Neural cell (in vitro differentiated cells): ENCODE data around the gene RBM34. TPM values are rescaled to one million over a fixed set of nuclear protein-coding genes. Genes with fewer than 3 reads are reported as not detected.

ENCODE experiments used
- H2AFZ ChIP-seq: fragments of 200-600, 300-800 bp; sonication (generic), shearing (Covaris generic); 2 replicates; pipeline ENCODE4 v1.6.0; 2014; ENCODE audit warnings: low read depth, mild to moderate bottlenecking, antibody characterized with exemption, low read length, moderate library complexity
- H3F3A ChIP-seq: fragments of 200-600 bp; shearing (Covaris generic); 2 replicates; pipeline ENCODE4 v1.6.1; 2016; ENCODE audit warnings: mild to moderate bottlenecking, moderate library complexity, mixed read lengths, antibody characterized with exemption, low read length; ENCODE audit not compliant: insufficient read depth, poor library complexity, severe bottlenecking
- H3K27ac ChIP-seq: fragments of 200-600, 300-800 bp; sonication (generic), shearing (Covaris generic); 2 replicates; pipeline ENCODE4 v1.5.1; 2014; ENCODE audit warnings: mild to moderate bottlenecking, low read length, moderate library complexity
- H3K27me3 ChIP-seq: fragments of 300-800, 200-600 bp; sonication (generic), shearing (Covaris generic); 2 replicates; pipeline ENCODE4 v1.6.0; 2014; ENCODE audit warnings: mild to moderate bottlenecking, low read depth, low read length, moderate library complexity; ENCODE audit not compliant: insufficient read depth
- H3K36me3 ChIP-seq: fragments of 300-800, 200-600 bp; sonication (generic), shearing (Covaris generic); 2 replicates; pipeline ENCODE4 v1.5.1; 2014; ENCODE audit warnings: mild to moderate bottlenecking, antibody characterized with exemption, low read length, moderate library complexity; ENCODE audit not compliant: insufficient read depth
- H3K4me2 ChIP-seq: fragments of 300-800, 200-600 bp; sonication (generic), shearing (Covaris generic); 2 replicates; pipeline ENCODE4 v1.6.0; 2014; ENCODE audit warnings: mild to moderate bottlenecking, low read length
- H3K4me3 ChIP-seq: fragments of 300-800, 200-600 bp; sonication (generic), shearing (Covaris generic); 2 replicates; pipeline ENCODE4 v1.5.1; 2014; ENCODE audit warnings: mild to moderate bottlenecking, low read length, moderate library complexity
- H3K79me2 ChIP-seq: fragments of 200-600 bp; shearing (Covaris generic); replicated peaks from 2 replicates; pipeline ENCODE4 v1.6.0; 2014; ENCODE audit warnings: mild to moderate bottlenecking, low read length, moderate library complexity; ENCODE audit not compliant: insufficient read depth
- H3K9ac ChIP-seq: fragments of 300-800, 200-600 bp; sonication (generic), shearing (Covaris generic); 2 replicates; pipeline ENCODE4 v1.6.1; 2016; ENCODE audit warnings: mild to moderate bottlenecking, low read length, mixed read lengths
- H3K9me2 ChIP-seq: fragments of 200-600 bp; shearing (Covaris generic); 2 replicates; pipeline ENCODE4 v1.6.1; 2016; ENCODE audit warnings: mild to moderate bottlenecking, low read length, mixed read lengths; ENCODE audit not compliant: insufficient read depth
- H3K9me3 ChIP-seq: fragments of 200-600, 300-800 bp; sonication (generic), shearing (Covaris generic); 2 replicates; pipeline ENCODE4 v1.6.1; 2016; ENCODE audit warnings: mild to moderate bottlenecking, mixed run types, low read length, moderate library complexity, mixed read lengths
- H4K20me1 ChIP-seq: fragments of 200-600 bp; shearing (Covaris generic); 2 replicates; pipeline ENCODE4 v1.6.1; 2016; ENCODE audit warnings: mild to moderate bottlenecking, mixed run types; ENCODE audit not compliant: insufficient read depth
- CTCF ChIP-seq: fragments of 450-650 bp; IDR thresholded peaks from 2 replicates; pipeline ENCODE4 v1.5.1; 2014; ENCODE audit warnings: antibody characterized with exemption, mild to moderate bottlenecking, moderate library complexity; ENCODE audit not compliant: poor library complexity, severe bottlenecking
- EP300 ChIP-seq: fragments of 450-650 bp; conservative IDR thresholded peaks from 2 replicates; pipeline ENCODE4 v1.6.1; 2014; ENCODE audit warnings: antibody characterized with exemption, mild to moderate bottlenecking, moderate library complexity; ENCODE audit not compliant: poor library complexity, severe bottlenecking
- EZH2 ChIP-seq: fragments of 200-600, 300-800 bp; shearing (Covaris generic), sonication (generic); IDR thresholded peaks from 2 replicates; pipeline ENCODE4 v1.6.1; 2014; ENCODE audit warnings: antibody characterized with exemption, low read length, borderline replicate concordance, mild to moderate bottlenecking; ENCODE audit not compliant: insufficient read depth, poor library complexity, severe bottlenecking
- MXI1 ChIP-seq: fragments of 450-650 bp; conservative IDR thresholded peaks from 2 replicates; pipeline ENCODE4 v1.6.1; 2014; ENCODE audit warnings: antibody characterized with exemption, mild to moderate bottlenecking; ENCODE audit not compliant: poor library complexity, severe bottlenecking
- POLR2AphosphoS5 ChIP-seq: IDR thresholded peaks from 2 replicates; pipeline ENCODE4 v1.6.1; 2012
- RAD21 ChIP-seq: fragments of 450-650 bp; conservative IDR thresholded peaks from 2 replicates; pipeline ENCODE4 v1.6.1; 2014; ENCODE audit warnings: antibody characterized with exemption, mild to moderate bottlenecking, moderate library complexity
- REST ChIP-seq: IDR thresholded peaks from 2 replicates; pipeline ENCODE4 v1.6.1; 2012; ENCODE audit warnings: borderline replicate concordance
- SMC3 ChIP-seq: fragments of 450-650 bp; conservative IDR thresholded peaks from 2 replicates; pipeline ENCODE4 v1.6.1; 2014; ENCODE audit warnings: antibody characterized with exemption, mild to moderate bottlenecking, moderate library complexity; ENCODE audit not compliant: poor library complexity
- TAF1 ChIP-seq: IDR thresholded peaks from 2 replicates; pipeline ENCODE4 v1.6.1; 2012; ENCODE audit warnings: low read depth
- polyA plus RNA-seq: library from polyadenylated mRNA; depleted of rRNA; stranded (reverse); fragments of >200 nt; gene quantifications from 2 replicates; pipeline ENCODE4 v1.2.3, GENCODE V29; 2014

RBM34 gene
- polyA plus RNA-seq, 1 donor from 2014 or later: 128 TPM

- Histone ChIP-seq H4K20me1 (no peaks in the 10 kb centered on the region), H2AFZ (no peak overlapping the region), H3K79me2 (peaks cover 12% of the 10 kb centered on the region), H3K9me3 (no peaks in the 10 kb centered on the region), H3K36me3 (no peaks in the 10 kb centered on the region), H3K9ac (no peak overlapping the region), H3K27ac (no peak overlapping the region), H3F3A (no peaks in the 10 kb centered on the region), H3K4me3 (no peak overlapping the region), H3K4me2 (no peak overlapping the region), H3K9me2 (no peaks in the 10 kb centered on the region), H3K27me3 (no peaks in the 10 kb centered on the region)
- TF ChIP-seq TAF1 (no peak), MXI1 (no peak), RAD21 (no peak), EP300 (no peak), EZH2 (no peak), CTCF (no peak), REST (no peak), POLR2AphosphoS5 (no peak), SMC3 (no peak)
Observed at GRCh38 chr1:235156265-235156664, 4.8 kb downstream of the RBM34 start.

GRCh38 chr1:235152235-235152634, 8.8 kb downstream of the RBM34 start:
- no peak overlapping the region for H3K4me3 ChIP-seq
- H3K9me2 ChIP-seq: no peaks in the 10 kb centered on the region
- no peak overlapping the region for H3K9ac ChIP-seq
- H3K36me3 ChIP-seq: no peaks in the 10 kb centered on the region
- no peak for TF ChIP-seq TAF1
- TF ChIP-seq SMC3: no peak
- TF ChIP-seq MXI1: no peak
- TF ChIP-seq REST: no peak
- TF ChIP-seq RAD21: no peak
- TF ChIP-seq EZH2: no peak
- no peak for TF ChIP-seq CTCF
- no peak for TF ChIP-seq EP300
- no peak for TF ChIP-seq POLR2AphosphoS5
- H3K4me2 ChIP-seq: no peak overlapping the region
- H4K20me1 ChIP-seq: no peaks in the 10 kb centered on the region
- H3K79me2 ChIP-seq: no peaks in the 10 kb centered on the region
- H3K9me3 ChIP-seq: no peaks in the 10 kb centered on the region
- no peak overlapping the region for H2AFZ ChIP-seq
- no peaks in the 10 kb centered on the region for H3F3A ChIP-seq
- H3K27ac ChIP-seq: no peak overlapping the region
- H3K27me3 ChIP-seq: no peaks in the 10 kb centered on the region
